ENCODE measurements around the gene RNF225. TPM values are rescaled to one million over a fixed set of nuclear protein-coding genes. Genes with fewer than 3 reads are reported as not detected.

The RNF225 gene
- total and polyA plus RNA-seq, 2 of the 13 experiments (the other 11 are each of a cell fraction or from before 2014, with no cell fraction given): not detected

GRCh38 chr19:58386576-58387337, 8.7 kb upstream of the RNF225 start, which contains the start of gene RPS5 (continued):
- TF ChIP-seq ZNF704 (CRISPR knock-in tag; IDR thresholded peaks at IDR 0.05; ENCODE audit: borderline replicate concordance) (no peak; the same call in none of the 2 replicates), MEF2D (CRISPR knock-in tag; IDR thresholded peaks at IDR 0.05) (peak; percentile 40; the same call in 1 of the 2 replicates), RCOR2 (CRISPR knock-in tag; IDR thresholded peaks at IDR 0.05) (no peak), MIER3 (CRISPR knock-in tag; IDR thresholded peaks at IDR 0.05; ENCODE audit: borderline replicate concordance) (no peak; the same call in 1 of the 2 replicates), ONECUT2 (CRISPR knock-in tag; IDR thresholded peaks at IDR 0.05) (no peak), RAD51 (IDR thresholded peaks at IDR 0.05; ENCODE audit: borderline replicate concordance) (no peak), TBP (CRISPR knock-in tag; IDR thresholded peaks at IDR 0.05) (no peak), HNRNPL (IDR thresholded peaks at IDR 0.05; ENCODE audit: low read depth, low read length) (0 out of 2 replicates have a peak, but pooled peaks have one; percentile 46), ZNF574 (CRISPR knock-in tag; IDR thresholded peaks at IDR 0.05) (peak; percentile 92), BHLHE40 (IDR thresholded peaks at IDR 0.05; ENCODE audit: low read length) (peak; percentile 58), ZNF720 (CRISPR knock-in tag; IDR thresholded peaks at IDR 0.05) (no peak), SMAD9 (CRISPR knock-in tag; IDR thresholded peaks at IDR 0.05) (no peak), ARHGAP35 (CRISPR knock-in tag; IDR thresholded peaks at IDR 0.05; ENCODE audit: borderline replicate concordance) (peak; percentile 50), HDAC1 (CRISPR knock-in tag; IDR thresholded peaks at IDR 0.05) (peak; percentile 52), ZNF615 (CRISPR knock-in tag; IDR thresholded peaks at IDR 0.05; ENCODE audit: borderline replicate concordance) (peak; percentile 40; the same call in 1 of the 2 replicates), ZNF577 (CRISPR knock-in tag; IDR thresholded peaks at IDR 0.05; ENCODE audit: borderline replicate concordance, low read depth) (0 out of 2 replicates have a peak, but pooled peaks have one; percentile 17), STAT5B (CRISPR knock-in tag; IDR thresholded peaks at IDR 0.05) (0 out of 2 replicates have a peak, but pooled peaks have one; percentile 7), ZNF891 (CRISPR knock-in tag; IDR thresholded peaks at IDR 0.05) (peak; percentile 86; the same call in 1 of the 2 replicates), ARNT (IDR thresholded peaks at IDR 0.05) (no peak), ZNF232 (CRISPR knock-in tag; IDR thresholded peaks at IDR 0.05; ENCODE audit: borderline replicate concordance) (peak; percentile 30; the same call in 1 of the 2 replicates), ZSCAN31 (CRISPR knock-in tag; IDR thresholded peaks at IDR 0.05; ENCODE audit: low read depth) (peak; percentile 53; the same call in 1 of the 2 replicates), ZFP90 (CRISPR knock-in tag; IDR thresholded peaks at IDR 0.05; ENCODE audit: borderline replicate concordance) (no peak; the same call in 1 of the 2 replicates), ZNF776 (CRISPR knock-in tag; IDR thresholded peaks at IDR 0.05) (peak; percentile 96), SNAI1 (CRISPR knock-in tag; IDR thresholded peaks at IDR 0.05; ENCODE audit: borderline replicate concordance) (peak; percentile 86)
- TF ChIP-seq, protein P1, sequence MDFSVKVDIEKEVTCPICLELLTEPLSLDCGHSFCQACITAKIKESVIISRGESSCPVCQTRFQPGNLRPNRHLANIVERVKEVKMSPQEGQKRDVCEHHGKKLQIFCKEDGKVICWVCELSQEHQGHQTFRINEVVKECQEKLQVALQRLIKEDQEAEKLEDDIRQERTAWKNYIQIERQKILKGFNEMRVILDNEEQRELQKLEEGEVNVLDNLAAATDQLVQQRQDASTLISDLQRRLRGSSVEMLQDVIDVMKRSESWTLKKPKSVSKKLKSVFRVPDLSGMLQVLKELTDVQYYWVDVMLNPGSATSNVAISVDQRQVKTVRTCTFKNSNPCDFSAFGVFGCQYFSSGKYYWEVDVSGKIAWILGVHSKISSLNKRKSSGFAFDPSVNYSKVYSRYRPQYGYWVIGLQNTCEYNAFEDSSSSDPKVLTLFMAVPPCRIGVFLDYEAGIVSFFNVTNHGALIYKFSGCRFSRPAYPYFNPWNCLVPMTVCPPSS (IDR thresholded peaks at IDR 0.05): no peak
